HuH-7.5 (cell line): Measurements from ENCODE around the gene ABTB2.

Source experiments
- DNase-seq: peaks from one replicate; pipeline ENCODE4 v3.0.0; 2011; ENCODE audit warnings: low spot score

ABTB2 gene

DNA sequence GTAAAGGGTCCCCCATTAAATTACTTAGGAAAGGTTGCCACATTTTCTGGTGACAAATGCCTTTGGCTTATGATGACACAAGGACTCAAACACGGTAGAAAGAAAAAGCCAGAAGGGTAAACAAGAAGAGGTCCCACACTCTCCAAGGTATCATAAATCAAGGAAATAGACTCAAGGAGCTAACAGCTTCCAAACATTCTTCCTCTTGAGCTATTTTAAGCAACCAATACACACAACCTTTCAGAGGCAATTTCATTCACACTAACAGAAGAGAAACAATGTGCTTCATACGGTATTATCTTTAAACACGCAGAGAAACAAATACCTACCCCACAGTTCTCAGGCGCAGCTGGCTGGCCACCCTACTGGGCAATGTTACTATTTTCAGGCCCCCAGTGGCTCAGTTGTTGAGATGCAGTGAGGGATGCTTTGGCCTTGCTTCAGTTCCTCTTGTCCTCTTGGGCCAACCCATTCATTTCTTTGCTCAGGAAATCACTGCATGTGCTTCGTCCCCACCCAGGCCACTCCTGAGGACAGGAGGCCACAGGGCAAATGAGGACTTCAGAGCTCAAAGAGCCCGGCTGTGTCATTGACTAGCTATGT is 15.8 kb downstream of the ABTB2 start:
- no peak for DNase-seq

DNA sequence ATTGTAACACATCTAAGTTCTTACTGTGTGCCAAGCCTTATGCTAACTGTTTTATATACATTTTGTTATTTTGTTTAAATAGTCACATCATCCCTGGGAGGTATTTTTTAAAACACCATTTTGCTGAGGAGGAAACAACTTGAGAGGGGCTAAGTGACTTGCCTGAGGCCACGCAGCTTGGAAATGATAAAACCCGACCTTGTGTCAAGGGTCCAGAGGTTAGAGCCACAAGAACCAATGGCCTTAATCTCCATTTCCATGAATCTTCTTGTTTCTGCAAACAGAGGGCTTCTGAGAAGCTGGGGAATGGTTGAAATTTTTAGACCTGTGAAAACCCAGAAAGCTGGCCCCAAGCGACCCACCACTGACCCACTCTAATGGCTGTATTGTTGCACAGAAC is 16.7 kb downstream of the ABTB2 start:
- DNase-seq: no peak

DNA sequence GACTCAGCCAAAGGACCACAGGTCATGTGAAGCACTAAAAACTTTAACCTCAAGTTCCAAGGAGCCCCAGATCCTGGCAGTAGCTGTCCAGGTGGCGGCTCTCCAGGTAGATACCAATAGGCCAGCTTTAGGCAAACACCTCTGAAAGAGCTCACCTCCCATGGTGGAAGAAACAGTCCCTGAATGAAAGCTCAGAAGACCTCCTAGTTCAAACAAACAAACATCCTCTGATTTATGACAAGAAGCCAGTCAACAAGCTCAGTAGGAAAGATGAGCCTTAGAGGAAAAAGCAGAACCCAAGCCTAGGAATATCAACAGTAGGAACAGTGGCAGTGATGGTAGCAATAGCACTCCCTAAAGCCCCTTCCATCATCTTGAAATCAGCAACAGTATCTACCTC is 17.2 kb downstream of the ABTB2 start:
- no peak for DNase-seq

GRCh38 chr11:34339149-34340064 is 18.4 kb downstream of the ABTB2 start:
- no peak for DNase-seq

DNA sequence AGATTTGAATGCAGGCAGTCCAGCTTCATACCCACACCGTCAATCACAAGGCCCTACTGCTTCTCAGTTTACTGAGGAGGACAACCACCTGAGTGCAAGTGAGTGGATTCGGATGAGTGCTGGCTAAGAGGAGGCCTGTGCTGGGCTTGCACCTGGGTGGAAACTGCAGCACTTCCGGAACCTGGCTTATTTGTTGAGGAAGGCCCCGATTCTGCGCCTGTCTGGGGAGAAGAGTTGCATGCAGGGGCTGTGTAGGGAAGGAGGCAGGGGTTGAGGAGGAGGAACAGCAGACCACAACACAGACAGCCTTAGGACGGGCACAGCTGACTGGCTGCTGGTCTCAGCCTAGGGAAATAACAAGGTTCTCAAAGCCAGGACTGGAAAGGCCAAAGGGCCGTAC is 20.8 kb downstream of the ABTB2 start:
- no peak for DNase-seq

- no peak for DNase-seq
Measured at GRCh38 chr11:34335801-34336200, 22.0 kb downstream of the ABTB2 start.

DNA sequence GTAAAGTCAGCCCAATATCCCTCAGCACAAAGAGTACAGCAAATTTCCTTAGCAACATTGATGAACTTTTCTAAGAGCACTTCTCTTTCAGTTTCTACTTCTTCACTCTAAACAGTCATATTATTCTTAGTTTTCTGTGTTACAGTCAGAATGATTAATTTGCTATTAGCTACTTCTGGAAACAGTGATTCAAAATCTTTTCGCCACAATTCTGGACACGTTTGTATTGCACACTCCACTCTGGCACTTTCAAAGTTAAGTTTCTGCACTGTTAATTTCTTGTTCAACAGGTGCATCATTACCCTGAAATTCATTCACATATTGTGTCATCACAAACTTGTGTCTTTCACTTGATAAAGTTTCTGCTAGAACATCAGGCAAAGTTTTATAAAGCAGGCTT is 22.5 kb downstream of the ABTB2 start:
- DNase-seq: no peak

DNA sequence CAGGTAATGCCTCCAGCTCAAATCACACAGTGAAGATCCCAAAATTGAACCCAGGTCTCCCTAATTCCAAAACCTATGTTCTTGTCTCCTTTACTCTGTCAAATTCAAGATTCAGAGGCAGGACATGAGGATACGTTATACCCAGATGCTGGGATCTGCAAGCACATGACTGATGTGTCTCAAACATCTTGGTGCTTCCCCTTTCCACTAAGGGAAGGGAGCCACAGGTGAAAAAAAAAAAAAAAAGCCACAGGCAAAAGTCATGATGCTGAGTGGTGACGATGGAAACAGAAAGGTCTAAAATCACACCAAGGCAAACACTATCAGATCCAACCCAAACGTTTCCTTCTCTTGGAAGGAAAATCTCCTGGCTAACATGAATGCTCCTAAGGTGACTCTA is 24.0 kb downstream of the ABTB2 start:
- DNase-seq: no peak

GRCh38 chr11:34332524-34332923 is 25.3 kb downstream of the ABTB2 start:
- DNase-seq: no peak

DNA sequence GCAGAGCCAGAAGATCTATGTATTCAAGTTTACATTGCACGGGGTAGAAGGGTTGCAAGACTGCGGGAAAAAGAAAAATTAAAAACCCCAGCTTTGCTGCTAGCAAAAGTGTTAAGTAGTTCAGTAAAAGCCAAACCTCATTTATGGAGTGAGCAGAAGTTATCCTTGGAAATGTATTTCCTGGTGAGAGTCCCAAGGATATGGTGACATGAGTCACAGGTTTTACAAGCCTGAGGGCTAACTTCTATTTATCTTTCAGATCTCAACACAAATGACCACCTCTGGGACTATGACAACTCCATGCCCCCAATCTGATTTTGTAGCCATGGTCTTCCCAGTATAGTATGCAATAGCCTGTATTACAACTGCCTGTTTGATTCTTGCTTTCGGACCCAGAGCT is 26.1 kb downstream of the ABTB2 start:
- DNase-seq: no peak

DNA sequence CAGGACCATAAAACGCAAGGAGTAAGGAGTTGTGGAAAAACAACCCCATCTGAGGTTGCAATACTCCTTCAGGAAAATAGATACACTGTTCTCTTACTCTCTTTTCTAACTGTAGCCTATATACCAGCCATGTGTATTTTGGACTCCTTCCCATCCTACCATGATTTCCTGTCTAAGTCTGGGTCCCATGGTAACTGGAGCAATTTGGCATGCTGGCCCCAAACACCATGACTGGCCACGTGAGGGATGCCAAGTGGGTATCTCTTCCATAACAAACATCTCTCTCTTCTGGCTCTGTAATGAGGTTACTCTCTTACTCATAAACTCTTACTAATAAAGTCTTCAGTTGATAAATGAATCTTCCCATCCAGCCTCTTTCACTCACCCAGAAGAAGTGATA is 26.5 kb downstream of the ABTB2 start:
- DNase-seq: no peak

DNA sequence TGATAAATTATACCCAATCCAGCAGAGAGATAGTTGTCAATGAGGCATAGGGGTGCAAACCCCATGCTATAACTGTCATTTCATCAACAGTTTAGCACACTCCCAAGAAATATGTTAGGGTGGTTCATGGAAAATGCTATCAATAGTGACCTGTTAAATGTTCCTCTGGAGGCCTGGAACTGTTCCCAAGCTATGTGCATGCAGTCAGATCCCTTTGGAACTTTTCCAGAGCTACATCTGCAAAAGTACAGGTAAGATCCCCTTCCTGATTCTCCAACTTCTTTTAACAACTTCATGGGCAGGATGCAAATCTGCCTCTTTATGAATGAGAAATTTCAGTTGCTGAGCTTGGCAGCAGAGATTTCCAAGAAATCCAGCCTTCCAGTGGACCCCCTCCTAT is 27.2 kb downstream of the ABTB2 start:
- DNase-seq: no peak

DNA sequence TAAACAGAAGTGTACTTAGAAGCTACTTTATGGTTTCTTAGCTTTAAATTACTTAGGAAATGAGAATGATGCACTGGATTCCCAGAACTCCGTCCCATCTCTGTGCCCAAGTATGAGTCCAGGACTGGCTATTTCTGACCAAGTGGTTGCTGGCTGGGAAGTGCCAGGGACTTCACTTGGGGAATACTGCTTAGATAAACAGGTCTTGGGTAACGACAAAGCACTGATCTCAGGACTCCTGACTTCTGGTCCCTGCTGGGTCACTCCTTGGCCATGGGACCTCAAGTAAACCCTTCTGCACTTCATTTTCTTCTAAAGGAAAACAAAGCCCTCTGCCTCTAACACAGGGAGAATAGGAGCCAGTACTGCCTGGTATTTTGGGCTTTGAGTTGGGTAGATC is 27.9 kb downstream of the ABTB2 start:
- DNase-seq: no peak

- no peak for DNase-seq
Measured at GRCh38 chr11:34328632-34328910, 29.2 kb downstream of the ABTB2 start.

GRCh38 chr11:34327804-34328631 is 29.8 kb downstream of the ABTB2 start:
- DNase-seq: no peak

- no peak for DNase-seq
Measured at GRCh38 chr11:34324466-34324865, 33.3 kb downstream of the ABTB2 start.

DNA sequence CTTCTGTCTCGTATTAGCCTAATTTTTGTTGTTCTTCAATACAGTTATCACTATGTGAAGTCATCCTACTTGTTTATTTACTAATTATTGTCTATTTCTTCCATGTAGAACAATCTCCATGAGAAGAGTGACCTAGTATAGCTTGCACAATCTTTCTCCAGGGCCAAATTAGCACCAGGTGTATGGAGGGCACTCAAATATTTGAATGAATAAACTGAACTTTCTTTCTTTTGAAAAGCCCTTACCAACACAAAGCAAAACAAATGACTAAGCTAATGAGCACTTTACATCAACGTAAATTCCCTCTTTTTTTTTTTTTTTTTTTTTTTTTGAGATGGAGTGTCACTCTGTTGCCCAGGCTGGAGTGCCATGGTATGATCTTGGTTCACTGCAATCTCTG is 34.2 kb downstream of the ABTB2 start:
- DNase-seq: no peak

DNA sequence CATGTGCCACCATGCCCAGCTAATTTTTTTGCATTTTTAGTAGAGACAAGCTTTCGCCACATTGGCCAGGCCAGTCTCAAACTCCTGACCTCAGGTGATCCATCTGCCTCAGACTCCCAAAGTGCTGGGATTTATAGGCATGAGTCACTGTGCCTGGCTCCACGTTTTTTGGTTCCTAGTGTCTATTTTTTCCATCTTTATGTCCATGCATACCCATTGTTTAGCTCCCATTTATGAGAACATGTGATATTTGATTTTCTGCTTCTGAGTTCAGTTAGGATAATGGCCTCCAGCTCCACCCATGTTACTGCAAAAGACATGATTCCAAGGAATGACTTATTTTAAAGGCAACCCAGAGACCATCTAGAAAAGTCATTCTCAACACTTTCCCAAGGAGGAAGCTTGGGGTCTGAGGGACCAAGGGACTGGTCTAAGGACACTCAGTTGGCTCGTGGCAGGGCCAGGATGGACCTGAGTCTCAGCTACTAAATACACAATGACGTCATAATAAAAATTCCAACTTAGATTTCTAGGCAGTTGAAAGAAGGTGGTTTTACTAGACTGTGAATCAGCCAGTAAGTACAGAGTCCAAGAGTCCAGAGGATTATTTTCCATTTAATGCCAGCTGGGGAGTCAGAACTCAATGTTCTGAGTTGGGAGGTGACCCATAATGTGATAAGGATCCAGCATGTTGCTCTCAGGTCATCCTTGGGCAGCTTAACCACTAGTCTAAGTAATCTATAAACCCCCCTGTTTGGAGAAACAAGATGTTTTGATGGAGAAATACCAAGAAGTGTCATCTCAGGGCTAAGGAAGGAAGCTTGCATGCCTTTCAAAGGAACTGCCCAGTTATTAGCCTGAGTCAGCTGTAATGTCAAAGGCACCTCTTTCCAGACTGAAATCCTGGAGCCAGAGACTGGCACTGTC is 39.4 kb downstream of the ABTB2 start:
- DNase-seq: no peak

DNA sequence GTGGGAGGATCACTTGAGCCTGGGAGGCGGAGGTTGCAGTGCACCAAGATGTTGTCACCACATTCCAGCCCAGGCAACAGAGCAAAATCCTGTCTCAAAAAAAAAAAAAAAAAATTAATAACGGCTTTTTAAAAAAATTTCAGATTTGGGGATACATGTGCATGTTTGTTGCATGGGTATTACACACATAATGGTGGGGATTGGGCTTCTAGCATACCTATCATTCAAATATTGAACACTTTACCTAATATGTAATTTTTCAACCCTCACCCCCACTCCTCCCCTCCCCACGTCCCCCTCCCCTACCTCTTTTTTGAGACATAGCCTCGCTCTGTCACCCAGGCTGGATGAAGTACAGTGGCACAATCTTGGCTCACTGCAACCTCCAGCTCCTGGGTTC is 40.1 kb downstream of the ABTB2 start:
- no peak for DNase-seq

GRCh38 chr11:34317036-34317360 is 40.8 kb downstream of the ABTB2 start:
- no peak for DNase-seq

GRCh38 chr11:34316347-34317035 is 41.3 kb downstream of the ABTB2 start:
- DNase-seq: no peak

- no peak for DNase-seq
Measured at GRCh38 chr11:34315394-34315793, 42.4 kb downstream of the ABTB2 start.
